ENCODE data around the gene SLC39A5.
A peak's percentile ranks its signal among the peaks of the same experiment; 100 is the strongest.

Gene SLC39A5

DNA sequence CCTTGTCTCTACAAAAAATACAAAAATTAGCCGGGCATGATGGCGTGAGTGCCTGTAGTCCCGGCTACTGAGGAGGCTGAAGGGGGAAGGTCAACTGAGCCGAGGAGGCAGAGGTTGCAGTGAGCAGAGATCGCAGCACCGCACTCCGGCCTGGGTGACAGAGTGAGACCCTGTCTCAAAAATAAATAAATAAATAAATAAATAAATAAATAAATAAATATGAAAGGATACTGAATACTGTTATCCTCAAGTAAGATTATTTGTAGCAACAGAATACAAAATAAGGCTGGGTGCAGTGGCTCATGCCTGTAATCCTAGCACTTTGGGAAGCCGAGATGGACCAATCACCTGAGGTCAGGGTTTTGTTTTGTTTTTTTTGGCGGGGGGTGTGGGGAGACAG, 10.0 kb upstream of the SLC39A5 start:
- DNase-seq = no peak

DNA sequence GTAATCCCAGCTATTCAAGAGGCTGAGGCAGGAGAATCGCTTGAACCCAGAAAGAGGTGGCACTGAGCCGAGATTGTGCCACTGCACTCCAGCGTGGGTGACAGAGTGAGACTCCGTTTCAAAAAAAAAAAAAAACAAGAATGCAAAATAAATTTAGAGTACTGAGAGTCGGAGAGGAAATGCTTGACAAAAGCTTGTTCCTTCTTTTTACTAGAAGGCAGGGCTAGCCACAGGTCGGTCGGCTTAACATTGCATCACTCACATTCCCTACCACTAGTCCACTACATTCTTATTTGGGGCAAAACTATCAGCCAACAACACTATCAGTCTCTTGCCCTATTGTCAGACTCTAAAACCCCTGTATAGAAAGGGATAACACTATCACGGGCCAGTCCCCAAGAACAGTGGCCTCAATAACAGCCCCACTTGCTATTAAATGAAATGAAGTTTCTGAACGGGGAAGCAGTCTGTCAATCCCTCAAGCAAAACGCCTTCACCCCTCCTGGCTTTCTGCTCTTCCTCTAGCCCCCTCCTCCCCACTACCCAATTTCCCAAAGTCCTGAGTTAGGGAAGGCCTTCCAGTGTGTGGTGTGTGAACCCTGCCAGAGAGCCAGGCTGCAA, 9.1 kb upstream of the SLC39A5 start:
- peak; percentile 62 to 69 for DNase-seq

DNA sequence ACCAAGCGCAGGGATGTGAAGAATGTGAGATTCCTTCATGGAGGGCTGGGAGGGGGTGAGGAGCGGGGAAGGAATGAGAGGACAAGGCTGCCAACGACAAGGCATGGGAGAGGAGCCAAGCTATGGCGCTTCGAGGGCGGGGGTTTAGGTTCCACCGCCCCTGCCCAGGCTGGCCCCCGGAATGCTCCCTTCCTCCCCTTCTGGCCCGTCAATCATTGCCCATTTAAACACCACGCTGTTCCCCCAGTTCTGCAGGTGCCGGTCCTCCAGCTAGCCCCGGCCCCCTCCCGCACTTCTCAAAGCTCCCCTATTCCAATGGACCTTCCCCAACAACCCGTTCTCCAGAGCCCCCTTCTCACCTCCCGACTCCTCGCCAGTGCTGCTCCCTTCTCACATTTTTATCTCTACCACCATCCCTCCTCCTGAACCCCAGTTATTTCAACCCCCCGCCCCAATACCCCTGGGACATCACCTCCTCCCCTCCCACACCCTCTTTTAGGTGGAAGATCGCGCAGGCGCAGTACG, 8.6 kb upstream of the SLC39A5 start:
- no peak for DNase-seq

DNA sequence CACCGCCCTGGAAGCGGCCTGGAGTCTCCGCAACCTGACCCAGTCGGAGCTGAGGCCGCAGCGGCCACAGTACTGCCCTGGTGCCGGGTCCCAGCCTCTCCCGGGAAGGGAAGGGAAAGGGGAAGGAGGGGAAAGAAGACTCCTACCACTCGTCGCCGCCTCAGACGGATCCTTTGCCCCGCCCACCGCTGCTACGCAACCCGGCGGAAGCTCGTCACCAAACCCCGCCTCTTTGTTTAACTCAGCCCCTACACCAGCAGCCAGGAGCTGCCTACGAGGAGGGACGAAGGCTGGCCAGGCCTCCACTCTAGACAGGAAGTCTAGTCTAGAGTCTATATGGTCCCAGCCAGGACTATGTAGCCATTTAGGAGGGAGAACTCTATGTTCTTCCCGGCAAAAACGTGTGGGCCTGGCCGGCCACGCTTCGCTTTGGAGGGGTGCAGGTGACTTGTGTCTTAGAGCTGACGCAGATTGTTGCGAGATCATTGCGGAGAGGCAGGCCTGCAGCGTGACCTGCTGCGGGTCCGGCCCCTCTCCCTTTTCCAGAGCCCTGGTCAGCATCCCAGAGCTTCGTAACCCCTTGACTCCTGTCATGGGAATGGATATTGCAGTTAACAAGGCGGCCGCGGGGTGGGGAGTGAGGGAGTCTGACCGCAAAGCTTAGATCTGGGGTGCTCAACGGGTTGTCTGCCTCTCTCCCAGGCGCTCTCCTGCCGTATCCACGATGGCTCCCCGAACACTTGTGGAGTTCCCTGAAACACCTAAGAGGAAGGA, 7.9 kb upstream of the SLC39A5 start, which contains the start of gene RNF41:
RNF41 (minus strand) TSS at position 166 of the 774 bp plus-strand sequence. CDS start 7,875 bp downstream, outside the sequence.
- DNase-seq = peak; percentile 92 to 97

DNA sequence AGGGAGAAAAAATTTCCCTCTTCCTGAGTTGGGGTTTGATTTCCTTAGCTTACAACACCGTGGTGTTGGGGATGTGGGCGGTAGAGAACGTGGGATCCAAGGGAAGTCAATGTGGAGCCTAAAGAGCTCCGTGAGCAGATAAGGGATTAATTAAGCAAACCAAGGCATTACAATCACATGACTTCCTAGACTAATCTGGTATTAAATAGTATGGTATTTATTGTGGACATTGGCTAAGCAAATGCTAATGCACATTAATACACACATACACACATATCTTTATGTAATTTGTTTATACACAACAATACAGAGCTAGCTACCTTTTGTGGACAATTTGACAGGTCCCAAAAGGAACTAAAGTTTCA, 7.3 kb upstream of the SLC39A5 start:
- peak; percentile 26 to 29 for DNase-seq

DNA sequence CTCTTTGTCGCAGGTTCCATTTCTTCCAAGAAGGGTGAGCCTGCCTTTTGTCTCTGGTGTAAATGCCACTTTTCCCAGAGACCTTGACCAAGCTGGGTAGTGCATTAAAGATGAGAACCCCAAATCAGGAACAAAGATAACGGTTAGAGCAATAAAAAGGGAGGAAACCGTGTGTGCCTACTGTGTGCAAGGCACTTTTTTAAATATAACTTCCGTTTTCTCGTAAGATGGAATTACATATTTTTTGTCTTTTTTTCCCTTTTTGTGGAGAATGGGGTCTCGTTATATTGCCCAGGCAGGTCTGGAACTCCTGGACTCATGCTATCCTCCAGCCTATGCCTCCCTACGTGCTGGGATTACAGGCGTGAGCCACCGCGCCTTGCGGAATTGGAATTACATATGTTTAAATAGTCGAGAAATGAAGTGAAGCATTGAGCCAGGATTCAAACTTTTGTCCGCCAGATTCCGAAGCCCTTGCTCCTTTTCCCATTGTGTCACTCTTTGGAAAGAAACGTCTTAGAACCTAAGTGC, 6.2 kb upstream of the SLC39A5 start:
- no peak for DNase-seq

DNA sequence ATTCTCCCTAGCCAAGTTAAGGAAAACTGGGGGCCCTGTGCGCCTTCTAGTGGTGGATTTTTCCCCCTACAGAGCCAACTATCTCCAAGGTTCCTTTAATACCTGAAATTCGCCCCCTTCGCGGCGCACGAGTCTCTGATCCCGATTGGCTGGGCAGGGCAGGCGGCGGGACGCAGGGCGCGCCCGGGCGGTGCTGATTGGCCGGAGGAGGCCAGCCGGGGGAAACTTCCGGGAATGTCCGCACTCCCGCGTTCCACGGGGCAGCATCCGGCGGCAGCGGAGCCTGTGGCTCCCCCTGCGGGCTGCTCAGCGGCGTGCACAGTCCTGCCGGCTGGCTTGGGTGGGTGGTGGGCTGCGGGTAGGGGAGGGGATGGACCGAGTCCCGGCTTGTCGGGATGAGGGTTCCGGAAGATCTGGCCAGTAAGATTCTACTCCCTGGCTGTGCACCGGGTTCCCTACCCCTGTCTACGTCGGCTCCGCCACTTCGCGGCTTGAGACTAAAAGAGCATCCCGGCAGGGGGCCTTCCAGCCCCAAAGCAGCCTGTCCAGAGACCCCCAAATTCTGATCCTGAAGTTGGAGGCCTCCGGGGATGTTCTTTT, 5.6 kb upstream of the SLC39A5 start, which contains the start of gene NABP2:
NABP2 (plus strand) TSS at position 241 of the 600 bp plus-strand sequence. CDS start 515 bp downstream, outside the sequence.
- DNase-seq = peak; percentile 93 to 96

DNA sequence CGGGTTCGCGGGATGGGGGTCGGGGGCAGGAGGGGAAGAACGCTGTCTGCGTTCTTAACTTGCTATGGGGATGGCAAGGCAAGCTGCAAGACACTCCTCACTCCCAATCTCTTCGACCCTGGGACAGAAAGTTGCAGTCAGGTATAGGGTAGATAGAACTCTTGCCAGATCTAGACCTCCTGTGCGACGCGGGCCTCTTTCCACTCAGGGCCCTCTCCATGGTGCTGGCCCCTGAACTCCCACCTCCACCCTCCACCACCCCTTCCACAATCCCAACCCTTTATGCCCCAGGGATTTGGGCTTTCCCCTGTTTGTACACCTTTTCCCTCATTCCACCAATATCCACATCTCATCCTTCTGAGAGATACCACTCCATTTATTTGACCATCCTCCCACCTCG, 4.9 kb upstream of the SLC39A5 start:
- DNase-seq = no peak

DNA sequence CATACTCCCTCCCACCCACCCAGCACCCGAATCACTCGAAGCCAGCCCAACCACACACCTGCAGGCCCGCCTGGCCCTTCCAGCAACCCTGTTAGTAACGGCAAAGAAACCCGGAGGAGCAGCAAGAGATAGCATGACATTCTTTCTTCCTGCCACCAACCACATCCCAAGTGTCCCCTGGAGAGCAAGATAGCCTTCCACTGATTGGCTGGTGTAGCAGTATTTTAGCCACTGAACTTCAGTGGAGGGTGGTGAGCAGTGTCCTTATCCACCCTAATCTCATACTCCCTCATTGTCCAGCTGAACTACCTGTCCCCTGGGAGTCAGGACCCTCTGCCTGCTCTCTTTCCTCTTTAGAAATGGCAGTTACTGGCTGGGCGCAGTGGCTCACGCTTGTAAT, 769 bp upstream of the SLC39A5 start:
- no peak for DNase-seq

DNA sequence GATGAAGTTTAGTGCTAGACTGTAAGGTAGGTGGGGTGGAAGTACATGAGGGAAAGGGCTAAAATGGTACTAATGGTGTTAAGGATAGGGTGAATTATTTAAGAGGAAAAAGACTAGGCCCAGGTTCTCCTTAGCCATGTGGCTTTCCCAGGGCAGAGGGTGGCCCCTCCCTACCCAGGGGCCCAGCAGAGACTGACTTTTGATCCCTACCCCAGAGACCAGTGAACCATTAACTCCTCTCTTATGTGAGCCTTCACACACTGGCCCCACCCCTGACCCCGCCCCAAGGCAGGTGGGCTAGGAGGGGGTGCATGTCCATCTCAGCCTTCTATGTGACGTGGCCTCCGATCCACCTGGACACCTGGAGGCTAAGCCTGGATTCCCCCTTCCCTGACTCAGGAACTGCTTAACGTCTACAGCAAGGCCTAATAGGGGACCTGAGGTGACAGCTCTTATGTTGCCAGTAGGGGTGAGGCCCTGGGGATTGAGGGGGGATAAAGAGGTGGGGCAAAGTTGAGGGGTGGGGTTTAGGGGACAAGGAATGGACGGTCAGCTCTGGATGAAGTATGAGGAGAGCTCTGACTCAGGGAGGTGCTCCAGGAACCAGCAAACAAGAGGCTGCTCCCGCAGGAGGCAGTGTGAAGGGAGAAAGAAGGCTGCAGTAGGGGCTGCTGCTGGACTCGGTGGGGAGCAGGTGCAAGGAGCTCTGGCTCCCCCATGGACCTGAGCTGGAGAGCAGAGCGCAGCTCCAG, 757 bp downstream of the SLC39A5 start:
- DNase-seq = no peak

DNA sequence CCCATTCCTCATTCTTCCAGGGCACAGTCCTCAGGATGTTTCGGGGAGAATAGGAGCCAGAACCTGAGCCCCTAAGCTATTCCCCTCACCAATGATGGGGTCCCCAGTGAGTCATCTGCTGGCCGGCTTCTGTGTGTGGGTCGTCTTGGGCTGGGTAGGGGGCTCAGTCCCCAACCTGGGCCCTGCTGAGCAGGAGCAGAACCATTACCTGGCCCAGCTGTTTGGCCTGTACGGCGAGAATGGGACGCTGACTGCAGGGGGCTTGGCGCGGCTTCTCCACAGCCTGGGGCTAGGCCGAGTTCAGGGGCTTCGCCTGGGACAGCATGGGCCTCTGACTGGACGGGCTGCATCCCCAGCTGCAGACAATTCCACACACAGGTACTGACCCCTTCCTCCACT, 1.3 kb downstream of the SLC39A5 start:
- no peak for DNase-seq

DNA sequence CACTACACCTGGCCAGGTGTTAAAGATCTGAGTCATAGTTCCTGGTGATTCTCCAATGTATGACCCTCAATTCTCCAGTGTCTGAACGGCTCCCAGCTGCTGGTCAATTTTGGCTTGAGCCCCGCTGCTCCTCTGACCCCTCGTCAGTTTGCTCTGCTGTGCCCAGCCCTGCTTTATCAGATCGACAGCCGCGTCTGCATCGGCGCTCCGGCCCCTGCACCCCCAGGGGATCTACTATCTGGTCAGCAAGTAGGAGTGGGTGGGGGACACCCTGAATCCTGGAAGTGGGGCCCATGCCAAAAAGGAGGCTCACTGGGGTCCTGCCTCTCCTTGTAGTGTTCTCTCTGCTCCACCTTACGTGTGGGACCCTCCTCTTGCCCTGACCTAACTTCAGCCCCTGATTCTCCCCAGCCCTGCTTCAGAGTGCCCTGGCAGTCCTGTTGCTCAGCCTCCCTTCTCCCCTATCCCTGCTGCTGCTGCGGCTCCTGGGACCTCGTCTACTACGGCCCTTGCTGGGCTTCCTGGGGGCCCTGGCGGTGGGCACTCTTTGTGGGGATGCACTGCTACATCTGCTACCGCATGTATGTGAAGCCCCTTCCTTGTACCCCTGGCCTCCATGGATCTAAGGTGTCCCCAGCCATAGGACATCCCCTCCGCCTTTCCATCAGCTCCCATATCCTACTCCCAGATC, 5.0 kb downstream of the SLC39A5 start:
- DNase-seq = no peak

DNA sequence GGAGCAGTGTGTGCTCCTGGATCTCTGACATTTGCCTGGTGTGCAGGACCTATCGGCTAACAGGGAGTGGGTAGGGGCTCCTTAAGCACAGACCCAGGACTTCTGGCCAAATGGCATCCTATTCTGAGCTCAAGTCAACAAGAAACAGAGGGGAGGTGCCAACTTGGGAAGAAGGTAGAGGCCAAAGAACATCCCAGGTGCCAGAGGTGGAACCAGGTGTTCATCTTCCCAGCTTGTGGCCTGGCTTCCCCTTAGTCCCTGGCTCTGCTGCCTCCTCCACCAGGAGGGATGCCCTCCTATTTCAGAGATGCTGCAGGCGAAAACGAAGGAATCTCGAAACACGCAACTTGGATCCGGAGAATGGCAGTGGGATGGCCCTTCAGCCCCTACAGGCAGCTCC, 6.2 kb downstream of the SLC39A5 start:
- no peak for DNase-seq

DNA sequence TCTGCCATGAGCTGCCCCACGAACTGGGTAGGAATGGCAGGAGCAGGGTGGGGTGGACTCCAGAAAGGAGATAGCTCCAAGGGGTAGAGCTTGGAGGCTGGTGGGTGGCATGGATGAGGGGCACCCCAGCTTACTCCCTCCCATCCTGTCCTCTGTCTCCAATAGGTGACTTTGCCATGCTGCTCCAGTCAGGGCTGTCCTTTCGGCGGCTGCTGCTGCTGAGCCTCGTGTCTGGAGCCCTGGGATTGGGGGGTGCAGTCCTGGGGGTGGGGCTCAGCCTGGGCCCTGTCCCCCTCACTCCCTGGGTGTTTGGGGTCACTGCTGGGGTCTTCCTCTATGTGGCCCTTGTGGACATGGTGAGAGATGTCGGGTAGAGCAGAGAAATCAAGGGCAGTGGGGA, 7.1 kb downstream of the SLC39A5 start:
- no peak for DNase-seq

DNA sequence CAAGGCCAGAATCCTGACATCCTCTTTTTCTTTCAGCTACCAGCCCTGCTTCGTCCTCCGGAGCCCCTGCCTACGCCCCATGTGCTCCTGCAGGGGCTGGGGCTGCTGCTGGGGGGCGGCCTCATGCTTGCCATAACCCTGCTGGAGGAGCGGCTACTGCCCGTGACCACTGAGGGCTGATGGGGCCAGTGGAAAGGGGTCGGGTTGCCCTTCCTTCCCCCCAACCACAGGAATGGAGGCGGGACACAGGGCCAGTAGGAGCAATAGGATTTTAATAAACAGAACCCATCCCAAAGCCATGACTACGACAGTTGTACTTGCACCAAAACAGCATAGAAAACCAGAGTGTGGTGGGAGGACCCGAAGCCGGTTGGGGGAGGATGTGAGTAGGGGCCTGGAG, 7.7 kb downstream of the SLC39A5 start:
- DNase-seq = no peak

DNA sequence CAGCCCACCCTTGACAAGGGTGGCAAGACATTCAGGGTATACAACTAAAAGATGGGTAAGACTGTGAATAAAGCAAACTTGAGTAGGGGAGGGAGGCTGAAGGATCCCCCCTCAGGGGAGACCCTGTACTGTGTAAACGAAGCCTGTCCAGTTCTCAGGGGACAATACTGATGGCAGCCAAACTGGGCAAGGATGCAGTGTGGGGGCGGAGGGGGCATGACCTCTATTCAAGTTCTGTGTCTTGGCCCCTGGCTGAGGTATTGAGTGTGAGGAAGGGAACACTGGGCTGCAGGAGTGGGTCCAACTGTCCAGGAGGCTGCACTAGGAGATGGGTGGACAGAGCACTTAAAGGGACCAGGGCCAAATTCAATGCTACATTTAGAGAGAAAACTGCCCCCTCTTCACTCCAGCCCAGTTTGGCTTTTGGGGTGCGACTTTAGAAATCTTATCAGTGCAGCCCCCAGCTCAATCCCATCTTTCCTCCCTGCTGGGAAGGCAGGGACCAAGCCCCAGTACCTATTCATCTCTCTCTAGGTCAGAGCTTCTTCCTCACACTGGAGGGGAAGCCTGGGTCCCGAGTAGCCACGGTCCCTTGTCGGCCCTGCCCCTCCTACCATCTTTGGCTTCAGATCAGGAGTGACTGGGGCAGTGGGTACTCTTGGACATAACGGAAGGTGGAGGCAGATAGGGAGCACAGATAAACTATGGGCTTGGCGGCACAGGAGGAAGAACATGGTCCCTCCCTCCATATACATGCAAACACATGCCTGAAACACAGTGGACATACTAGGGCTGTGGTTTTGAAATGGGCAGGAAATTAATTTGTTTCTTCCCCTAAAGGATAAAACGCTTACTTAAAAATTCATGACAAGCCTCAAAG, 11.8 kb downstream of the SLC39A5 start:
- DNase-seq = no peak

DNA sequence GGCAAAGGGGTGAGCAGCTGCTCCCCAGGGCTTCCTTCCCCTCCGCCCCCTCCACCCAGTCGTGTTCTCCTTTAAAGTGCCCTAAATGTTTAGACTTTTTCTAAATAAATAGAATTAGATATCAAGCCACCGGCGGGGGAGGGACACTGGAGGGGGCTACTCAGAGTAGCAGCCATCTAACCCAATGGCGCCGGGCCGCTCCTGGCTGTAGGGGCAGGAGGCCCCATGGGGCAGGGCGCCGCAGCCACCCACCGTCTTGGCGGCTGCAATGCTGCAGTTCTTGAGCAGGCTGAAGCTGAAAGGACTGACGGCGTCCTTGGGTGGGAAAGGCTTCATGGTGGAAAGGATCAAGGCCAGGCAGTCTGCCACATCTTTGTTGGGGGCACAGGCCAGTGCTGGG, 13.1 kb downstream of the SLC39A5 start:
- no peak for DNase-seq

DNA sequence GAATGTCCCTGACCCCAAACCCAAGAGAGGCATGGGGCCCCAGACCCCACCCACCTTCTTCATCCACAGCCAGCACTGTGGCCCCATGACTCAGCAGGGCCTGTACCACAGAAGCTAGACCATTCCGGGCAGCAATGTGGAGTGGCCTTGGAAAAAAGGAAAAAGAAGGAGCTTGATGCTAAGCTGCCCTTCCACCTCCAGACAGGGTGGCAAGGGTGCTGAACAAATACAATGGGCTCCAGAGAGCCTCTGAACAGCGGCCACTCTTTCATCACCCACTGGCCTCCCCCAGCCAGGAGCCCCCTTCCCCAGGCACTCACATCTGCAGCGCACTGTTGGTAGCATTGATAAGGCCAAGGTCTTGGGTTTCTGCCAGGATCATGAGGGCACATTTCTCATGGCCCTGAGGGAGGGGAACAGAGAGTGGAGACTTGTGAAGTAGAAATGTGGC, 13.9 kb downstream of the SLC39A5 start:
- DNase-seq = no peak

DNA sequence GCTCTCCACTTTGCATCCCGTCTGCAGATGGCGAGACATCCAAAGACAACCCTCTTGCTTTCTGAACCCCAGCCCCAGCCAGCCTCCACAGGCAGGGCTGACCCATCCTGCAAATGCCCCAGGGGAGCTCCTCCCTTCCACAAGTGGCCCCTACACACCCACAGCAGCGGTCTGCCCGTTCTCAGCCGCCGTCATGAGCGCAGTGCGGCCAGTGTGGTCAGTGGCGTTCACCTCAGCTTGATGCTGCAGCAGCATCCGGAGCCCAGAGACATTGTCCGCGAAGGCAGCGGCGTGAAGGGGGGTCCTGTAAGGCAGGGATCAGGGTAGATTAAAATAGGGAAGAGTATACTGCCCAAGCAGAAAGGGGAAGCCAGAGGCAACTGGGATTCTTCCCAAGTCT, 14.6 kb downstream of the SLC39A5 start:
- DNase-seq = no peak

DNA sequence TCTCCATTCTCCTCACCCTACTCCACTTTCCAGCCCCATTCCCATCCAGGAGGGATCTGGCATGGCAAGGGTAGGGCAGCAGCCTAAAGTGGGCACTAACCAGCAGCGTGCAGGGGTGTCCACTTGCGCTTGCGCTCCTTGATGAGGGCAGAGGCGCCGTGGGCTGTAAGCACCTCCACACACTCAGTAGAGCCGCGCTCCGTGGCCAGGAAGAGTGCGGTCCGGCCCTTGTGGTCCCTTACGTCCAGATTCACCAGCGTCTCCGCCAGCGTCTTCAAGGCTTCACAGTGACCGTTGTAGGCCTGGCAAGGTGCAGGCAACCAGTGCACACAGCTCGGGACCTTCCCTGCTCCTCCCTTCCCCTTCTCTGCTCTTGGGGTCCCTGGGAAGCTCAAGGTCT, 18.1 kb downstream of the SLC39A5 start:
- no peak for DNase-seq

DNA sequence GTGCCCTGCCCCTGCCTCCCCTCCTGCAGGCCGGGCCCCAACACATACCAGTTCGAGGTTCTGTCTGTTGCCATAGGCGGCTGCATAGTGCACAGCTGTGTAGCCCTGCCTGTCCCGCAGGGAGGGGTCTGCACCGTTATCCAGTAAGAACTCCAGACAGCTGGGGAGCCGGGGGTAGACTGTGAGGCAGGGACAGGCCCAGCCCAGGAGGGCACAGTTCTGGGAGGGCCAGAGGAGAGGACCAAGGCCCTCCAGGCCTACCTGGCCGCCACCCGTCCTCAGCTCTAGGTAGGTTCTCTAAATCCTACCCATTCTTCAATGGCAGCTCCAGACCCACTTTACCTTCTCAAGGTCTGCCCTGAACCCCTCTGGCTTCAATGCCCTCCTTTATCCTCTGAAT, 18.9 kb downstream of the SLC39A5 start:
- no peak for DNase-seq
